ENCODE data around the gene TADA3.

Gene TADA3

DNA sequence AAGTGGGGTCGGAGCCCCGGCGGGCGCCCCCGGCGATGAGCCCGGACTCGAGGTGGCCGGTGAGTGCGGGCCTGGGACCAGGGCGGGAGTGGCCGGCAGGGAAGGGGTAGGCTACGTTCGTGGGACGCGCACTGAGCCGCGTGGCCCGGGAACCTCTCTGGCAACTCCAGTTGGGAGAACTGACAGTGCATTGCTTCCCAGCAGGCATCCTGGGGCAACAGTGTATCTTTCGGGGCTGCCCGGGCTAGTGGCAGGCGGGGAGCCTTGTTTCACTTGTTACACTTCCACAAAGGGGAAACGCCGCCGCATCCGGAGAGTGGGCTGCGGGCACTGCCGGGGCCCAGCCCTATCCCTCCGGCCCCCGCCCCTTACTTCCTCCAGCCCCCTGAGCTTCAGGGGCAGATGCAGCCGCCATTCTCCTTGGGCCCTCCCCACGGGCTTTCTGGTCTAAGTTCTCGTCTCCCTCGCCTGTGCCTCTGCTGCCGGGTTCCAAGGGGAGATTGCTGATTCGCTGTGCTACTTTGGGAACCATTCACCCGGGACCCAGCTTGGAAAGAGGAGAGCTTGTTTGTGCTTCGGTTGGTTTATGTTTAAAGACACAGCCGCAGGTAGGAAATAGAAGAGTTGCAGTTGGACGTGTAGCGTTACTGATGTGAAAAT, 60.1 kb downstream of the TADA3 start:
- peaks cover 7% of the 10 kb centered on the region for H3K4me1 ChIP-seq (ENCODE audit: insufficient read depth, insufficient read length)
- DNase-seq (ENCODE audit: low read depth, low spot score) = no peak
- TF ChIP-seq ZNF274 (IDR thresholded peaks at IDR 0.05; ENCODE audit: low read depth, low read length) (no peak), YY1 (IDR thresholded peaks at IDR 0.05; ENCODE audit: insufficient read depth, insufficient read length) (no peak), SUZ12 (IDR thresholded peaks at IDR 0.05; ENCODE audit: extremely low read depth, insufficient read depth, insufficient read length) (no peak)

DNA sequence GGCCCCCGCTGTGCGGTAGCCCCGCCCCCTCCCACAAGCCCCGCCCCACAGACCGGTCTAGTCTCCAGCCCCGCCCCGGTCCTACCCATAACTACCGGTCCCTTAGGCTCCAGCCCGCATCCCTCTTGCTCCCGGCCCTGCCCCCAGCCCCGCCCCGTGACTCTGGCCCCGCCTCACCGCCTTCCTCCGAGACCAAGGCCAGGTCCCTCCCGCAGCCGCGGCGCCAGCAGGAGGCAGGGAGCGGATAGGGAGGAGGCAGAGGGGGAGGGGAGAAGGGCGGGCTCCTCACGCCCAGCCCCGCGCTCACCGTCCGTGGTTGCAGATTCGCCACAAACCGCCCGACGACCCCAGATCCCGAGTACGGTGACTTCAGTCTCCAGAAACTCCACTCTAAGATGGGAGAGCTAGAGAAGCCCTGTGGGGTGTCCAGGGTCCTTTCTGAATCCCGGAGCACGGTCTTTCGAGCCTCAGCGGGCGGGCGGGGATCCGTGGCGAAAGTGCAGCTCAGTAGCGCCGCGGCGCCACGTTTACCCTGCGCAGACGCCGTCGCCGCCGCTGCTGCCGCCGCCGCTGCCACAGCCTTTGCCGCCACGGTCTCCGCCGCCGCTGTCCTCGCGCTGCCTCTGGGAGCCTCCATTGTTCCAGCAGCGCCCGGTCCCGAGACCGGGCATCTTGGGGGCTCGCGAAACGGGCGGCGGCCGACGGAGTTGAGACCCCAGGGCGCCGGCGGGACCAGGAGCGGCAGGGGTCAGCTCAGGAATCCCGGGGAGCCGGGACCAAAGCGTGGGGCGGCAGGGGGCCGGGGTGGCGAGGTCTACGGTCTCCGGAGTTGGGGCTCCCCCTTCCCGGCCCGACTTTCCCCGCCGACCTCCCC, 60.8 kb downstream of the TADA3 start, which contains the start of gene BRPF1:
TSS of gene BRPF1 (plus strand) at position 530 of the 874 bp plus-strand sequence. CDS start 2,406 bp downstream, outside the sequence.
- H3K27me3 ChIP-seq (ENCODE audit: insufficient read depth, insufficient read length) = no peaks in the 10 kb centered on the region
- H3K4me3 ChIP-seq (ENCODE audit: insufficient read length, low read depth) = peak within 1 kb of the TSS; percentile 87
- TF ChIP-seq YY1 (IDR thresholded peaks at IDR 0.05; ENCODE audit: insufficient read depth, insufficient read length) (no peak), ZNF274 (IDR thresholded peaks at IDR 0.05; ENCODE audit: low read depth, low read length) (no peak), SUZ12 (IDR thresholded peaks at IDR 0.05; ENCODE audit: extremely low read depth, insufficient read depth, insufficient read length) (no peak)

More for the DNA sequence above, 60.1 kb downstream of the TADA3 start:
- Histone ChIP-seq H3K9me3 (ENCODE audit: insufficient read depth, low read length) (no peaks in the 10 kb centered on the region), H3K36me3 (ENCODE audit: insufficient read depth, insufficient read length, low read length) (peaks cover 44% of the 10 kb centered on the region), H3K27me3 (ENCODE audit: insufficient read depth, insufficient read length) (no peaks in the 10 kb centered on the region), H3K4me3 (ENCODE audit: insufficient read length, low read depth) (peak overlapping the region; percentile 87), H3K9ac (ENCODE audit: insufficient read length, low read depth) (peak overlapping the region; percentile 95)

DNA sequence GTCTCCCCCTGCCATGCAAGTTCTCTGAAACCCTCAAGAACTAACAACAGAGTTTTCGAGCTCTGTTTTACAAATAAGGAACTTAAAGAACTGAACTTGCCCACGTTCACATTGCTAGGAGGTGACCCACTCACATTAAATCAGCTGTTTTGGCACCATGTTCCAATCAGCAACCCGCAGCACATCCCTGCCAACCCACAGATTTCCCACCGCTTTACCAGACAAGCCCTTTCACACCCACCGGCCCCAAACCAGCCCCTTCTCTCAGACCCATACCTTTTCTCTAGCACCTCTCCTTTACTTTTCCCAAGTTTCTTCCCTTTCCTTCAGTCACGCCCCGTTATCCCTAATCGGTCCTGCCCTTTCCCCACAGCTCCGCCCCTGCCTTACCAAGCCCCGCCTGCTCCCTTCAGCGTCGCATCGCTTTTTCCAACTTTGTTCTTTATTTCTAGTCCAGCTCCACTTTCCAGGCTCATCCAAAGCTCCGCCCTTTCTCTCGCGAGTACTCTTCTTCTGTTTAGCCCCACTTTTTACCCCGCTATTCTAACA, 61.5 kb downstream of the TADA3 start:
- H3K4me3 ChIP-seq (ENCODE audit: insufficient read length, low read depth) = peak overlapping the region; percentile 48
- H3K36me3 ChIP-seq (ENCODE audit: insufficient read depth, insufficient read length, low read length) = peaks cover 31% of the 10 kb centered on the region
- H3K27me3 ChIP-seq (ENCODE audit: insufficient read depth, insufficient read length) = no peaks in the 10 kb centered on the region
- TF ChIP-seq ZNF274 (IDR thresholded peaks at IDR 0.05; ENCODE audit: low read depth, low read length) = no peak
- TF ChIP-seq YY1 (IDR thresholded peaks at IDR 0.05; ENCODE audit: insufficient read depth, insufficient read length) = no peak
- TF ChIP-seq SUZ12 (IDR thresholded peaks at IDR 0.05; ENCODE audit: extremely low read depth, insufficient read depth, insufficient read length) = no peak
- H3K9me3 ChIP-seq (ENCODE audit: insufficient read depth, low read length) = no peaks in the 10 kb centered on the region
- peak overlapping the region; percentile 62 for H3K9ac ChIP-seq (ENCODE audit: insufficient read length, low read depth)
- H3K4me1 ChIP-seq (ENCODE audit: insufficient read depth, insufficient read length) = peaks cover 10% of the 10 kb centered on the region
- DNase-seq (ENCODE audit: low read depth, low spot score) = no peak

More for the DNA sequence above, 60.8 kb downstream of the TADA3 start, which contains the start of gene BRPF1:
- peak; percentile 99 for DNase-seq (ENCODE audit: low read depth, low spot score)
- Histone ChIP-seq H3K36me3 (ENCODE audit: insufficient read depth, insufficient read length, low read length) (peaks cover 36% of the 10 kb centered on the region), H3K4me1 (ENCODE audit: insufficient read depth, insufficient read length) (peaks cover 10% of the 10 kb centered on the region), H3K9me3 (ENCODE audit: insufficient read depth, low read length) (no peaks in the 10 kb centered on the region), H3K9ac (ENCODE audit: insufficient read length, low read depth) (peak within 1 kb of the TSS; percentile 95)
